DND-41 (cell line): ENCODE measurements around the gene PTPRR.

Experiments used
- CTCF ChIP-seq: IDR thresholded peaks from 2 replicates; pipeline ENCODE4 v1.5.1; 2012; ENCODE audit warnings: borderline replicate concordance, low read length, moderate library complexity, mild to moderate bottlenecking; ENCODE audit not compliant: poor library complexity, severe bottlenecking; ENCODE audit errors: extremely low read depth
- EZH2 ChIP-seq: IDR thresholded peaks from 3 replicates; pipeline ENCODE4 v1.6.1; 2012; ENCODE audit warnings: borderline replicate concordance, low read depth, mild to moderate bottlenecking, moderate library complexity, low read length, inconsistent platforms; ENCODE audit not compliant: severe bottlenecking

GRCh38 chr12:70830221-70831061, 90.1 kb downstream of the PTPRR start:
- TF ChIP-seq CTCF (no peak), EZH2 (no peak)
